ENCODE results near the gene PHLDB2.

The PHLDB2 gene

DNA sequence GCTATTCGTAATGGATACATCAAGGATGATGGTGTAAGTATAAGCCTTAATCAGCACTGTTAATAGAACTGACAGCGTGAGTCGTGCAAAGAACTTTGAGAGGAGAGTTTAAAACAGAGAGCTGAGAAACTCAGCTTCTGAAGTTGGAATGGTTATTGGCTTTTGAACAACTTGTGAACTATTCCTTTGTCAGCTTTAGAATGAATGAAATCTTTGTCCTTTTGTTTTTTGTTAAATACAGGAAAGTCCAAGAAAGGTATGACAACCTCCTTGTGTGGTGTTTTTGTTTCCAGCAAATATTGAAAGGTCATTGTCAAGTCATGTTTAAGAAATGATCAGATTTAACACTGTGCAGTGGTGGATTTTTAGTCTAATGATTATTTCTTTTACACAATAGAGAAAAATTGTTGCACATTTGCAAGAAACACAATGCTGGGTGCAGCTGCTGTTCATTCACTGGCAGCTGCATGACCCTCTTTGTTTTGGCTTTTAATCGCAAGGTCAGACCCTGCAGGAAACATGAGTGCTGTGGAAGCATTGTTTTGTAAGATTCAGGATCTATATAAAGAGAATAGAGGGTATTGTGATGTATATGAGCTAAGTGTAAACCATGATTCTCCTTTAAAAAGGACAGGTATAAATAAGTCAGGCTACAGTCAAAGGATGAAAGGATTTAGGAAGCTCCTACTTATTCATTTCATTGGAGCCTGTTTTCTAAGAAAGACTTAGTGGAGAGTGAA, 98.1 kb downstream of the PHLDB2 start:
- Mint-ChIP-seq H3K27me3 (ENCODE audit: low read depth, poor library complexity) (no peaks in the 10 kb centered on the region), H3K4me1 (peaks cover 25% of the 10 kb centered on the region), H3K9me3 (no peaks in the 10 kb centered on the region), H3K4me3 (no peak overlapping the region), H3K36me3 (ENCODE audit: low read depth) (peaks cover 20% of the 10 kb centered on the region), H3K27ac (peak overlapping the region; percentile 12)
- TF ChIP-seq, protein P1, sequence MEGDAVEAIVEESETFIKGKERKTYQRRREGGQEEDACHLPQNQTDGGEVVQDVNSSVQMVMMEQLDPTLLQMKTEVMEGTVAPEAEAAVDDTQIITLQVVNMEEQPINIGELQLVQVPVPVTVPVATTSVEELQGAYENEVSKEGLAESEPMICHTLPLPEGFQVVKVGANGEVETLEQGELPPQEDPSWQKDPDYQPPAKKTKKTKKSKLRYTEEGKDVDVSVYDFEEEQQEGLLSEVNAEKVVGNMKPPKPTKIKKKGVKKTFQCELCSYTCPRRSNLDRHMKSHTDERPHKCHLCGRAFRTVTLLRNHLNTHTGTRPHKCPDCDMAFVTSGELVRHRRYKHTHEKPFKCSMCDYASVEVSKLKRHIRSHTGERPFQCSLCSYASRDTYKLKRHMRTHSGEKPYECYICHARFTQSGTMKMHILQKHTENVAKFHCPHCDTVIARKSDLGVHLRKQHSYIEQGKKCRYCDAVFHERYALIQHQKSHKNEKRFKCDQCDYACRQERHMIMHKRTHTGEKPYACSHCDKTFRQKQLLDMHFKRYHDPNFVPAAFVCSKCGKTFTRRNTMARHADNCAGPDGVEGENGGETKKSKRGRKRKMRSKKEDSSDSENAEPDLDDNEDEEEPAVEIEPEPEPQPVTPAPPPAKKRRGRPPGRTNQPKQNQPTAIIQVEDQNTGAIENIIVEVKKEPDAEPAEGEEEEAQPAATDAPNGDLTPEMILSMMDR (IDR thresholded peaks at IDR 0.05) = no peak
- no peak for DNase-seq

DNA sequence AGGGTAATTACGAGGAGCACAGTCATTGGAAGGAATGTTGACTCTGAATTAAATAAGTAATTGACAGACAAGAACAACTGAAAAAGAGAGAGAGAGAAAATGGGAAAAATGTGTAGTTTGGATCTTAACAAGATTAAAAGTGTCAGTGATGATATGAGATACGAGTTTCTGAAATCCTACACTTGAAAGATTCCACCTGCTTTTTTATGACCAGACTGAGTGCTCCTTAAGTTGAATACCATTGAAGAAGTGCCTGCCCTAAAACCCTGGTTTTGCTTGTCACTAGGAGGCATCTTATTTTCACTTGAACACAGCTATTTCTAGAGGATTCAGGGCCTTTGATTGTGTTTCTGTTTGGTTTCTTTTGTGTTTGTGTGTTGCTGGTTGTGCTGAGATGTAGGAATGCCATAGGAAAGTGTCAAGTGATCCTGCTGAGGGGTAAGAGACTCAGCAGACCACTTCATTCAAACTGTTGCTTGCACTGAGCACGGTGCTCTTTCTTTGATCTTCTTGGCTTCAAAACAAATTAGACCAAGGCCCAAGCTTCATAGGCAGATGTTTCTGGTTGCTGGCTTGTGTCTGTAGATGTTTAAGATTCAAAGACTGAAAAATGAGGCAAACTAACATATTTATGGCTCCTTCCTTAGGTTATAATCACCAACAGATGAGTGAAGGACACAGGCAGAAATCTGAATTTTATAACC, 102.5 kb downstream of the PHLDB2 start:
- no peak for DNase-seq
- Mint-ChIP-seq H3K27me3 (ENCODE audit: low read depth, poor library complexity) (no peaks in the 10 kb centered on the region), H3K4me1 (peaks cover 27% of the 10 kb centered on the region), H3K36me3 (ENCODE audit: low read depth) (peaks cover 15% of the 10 kb centered on the region), H3K4me3 (no peak overlapping the region), H3K9me3 (no peaks in the 10 kb centered on the region), H3K27ac (no peak overlapping the region)
- TF ChIP-seq, protein P1 (IDR thresholded peaks at IDR 0.05) = no peak

DNA sequence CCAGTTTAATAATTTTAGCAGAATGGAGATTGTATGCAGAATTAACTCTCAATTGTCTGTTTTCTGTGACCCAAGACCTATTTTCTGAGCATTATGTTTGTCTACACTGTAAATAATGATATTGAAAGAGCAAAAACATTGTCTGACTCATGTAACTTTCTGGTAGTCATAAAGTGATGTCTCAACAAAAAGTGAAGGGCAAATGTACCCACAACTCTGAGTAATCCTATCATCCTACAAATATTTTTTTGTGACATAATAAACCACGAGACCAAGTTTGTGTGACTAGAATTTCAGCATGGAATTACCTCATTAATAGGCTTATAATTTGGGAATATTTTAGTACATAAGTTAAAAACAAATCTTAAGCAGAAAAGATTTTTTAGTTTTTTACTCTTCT, 104.4 kb downstream of the PHLDB2 start:
- H3K27ac Mint-ChIP-seq = no peak overlapping the region
- TF ChIP-seq, protein P1 (IDR thresholded peaks at IDR 0.05) = no peak
- H3K4me3 Mint-ChIP-seq = no peak overlapping the region
- no peaks in the 10 kb centered on the region for H3K27me3 Mint-ChIP-seq (ENCODE audit: low read depth, poor library complexity)
- DNase-seq = no peak
- H3K4me1 Mint-ChIP-seq = peaks cover 27% of the 10 kb centered on the region
- no peaks in the 10 kb centered on the region for H3K9me3 Mint-ChIP-seq
- peaks cover 19% of the 10 kb centered on the region for H3K36me3 Mint-ChIP-seq (ENCODE audit: low read depth)

DNA sequence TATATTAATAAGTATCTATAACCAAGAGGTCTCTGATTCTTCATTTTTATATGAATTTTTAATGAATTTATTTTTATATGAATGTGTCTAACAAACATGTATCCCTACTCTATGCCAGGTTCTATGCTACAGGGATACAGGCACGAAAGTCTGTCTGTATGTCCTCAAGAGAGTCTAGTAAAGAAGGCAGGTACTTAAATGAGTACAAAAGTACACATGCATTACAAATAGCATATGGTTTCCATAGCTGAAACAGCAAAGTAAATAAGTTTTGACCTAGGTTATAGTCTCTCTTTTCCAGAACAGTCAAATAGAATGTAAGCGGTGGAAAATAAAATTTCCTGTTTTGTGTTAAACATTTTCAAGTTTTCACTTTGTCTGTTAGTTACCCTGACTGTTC, 106.4 kb downstream of the PHLDB2 start:
- Mint-ChIP-seq H3K4me3 (no peak overlapping the region), H3K4me1 (peaks cover 35% of the 10 kb centered on the region), H3K27me3 (ENCODE audit: low read depth, poor library complexity) (no peaks in the 10 kb centered on the region), H3K9me3 (no peaks in the 10 kb centered on the region), H3K36me3 (ENCODE audit: low read depth) (peaks cover 19% of the 10 kb centered on the region), H3K27ac (no peak overlapping the region)
- no peak for DNase-seq
- TF ChIP-seq, protein P1 (IDR thresholded peaks at IDR 0.05) = no peak

DNA sequence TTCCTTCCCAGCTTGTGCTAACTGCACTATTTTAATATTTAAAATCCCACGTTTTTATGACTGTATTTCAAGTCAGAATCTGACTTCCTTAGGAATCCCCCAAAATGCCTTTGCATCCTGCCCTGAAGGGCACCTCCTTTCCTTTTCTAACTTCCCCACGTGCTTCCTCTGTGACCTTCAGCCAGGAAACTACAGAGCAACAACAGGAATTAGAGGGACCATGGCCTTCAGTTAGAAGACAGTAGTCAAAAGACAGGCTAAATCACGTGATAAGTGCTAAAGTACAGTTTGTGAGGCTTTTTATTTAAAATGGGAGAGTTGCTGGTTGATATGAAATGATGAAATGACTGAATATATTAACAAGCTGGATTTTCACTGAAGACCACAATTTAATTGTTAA, 108.0 kb downstream of the PHLDB2 start:
- no peak for DNase-seq
- Mint-ChIP-seq H3K4me1 (peaks cover 42% of the 10 kb centered on the region), H3K27ac (peak overlapping the region; percentile 69), H3K4me3 (no peak overlapping the region), H3K27me3 (ENCODE audit: low read depth, poor library complexity) (no peaks in the 10 kb centered on the region), H3K36me3 (ENCODE audit: low read depth) (peaks cover 19% of the 10 kb centered on the region), H3K9me3 (no peaks in the 10 kb centered on the region)
- TF ChIP-seq, protein P1 (IDR thresholded peaks at IDR 0.05) = no peak
